Sigmoid colon (tissue), 7 donors: ENCODE data around the gene NUP214. TPM values are rescaled to one million over a fixed set of nuclear protein-coding genes. Genes with fewer than 3 reads are reported as not detected.

Experiments used
- DNase-seq: peaks from one replicate; pipeline ENCODE4 v3.0.0-alpha.2; 2019
- H3K27ac ChIP-seq, 4 donors: fragments of 200-600 bp; sonication (generic); one replicate each; pipeline ENCODE4 v1.5.1; 2016 to 2019; ENCODE audit warnings: mild to moderate bottlenecking in 1 of 4
- H3K27me3 ChIP-seq, 3 donors: fragments of 200-600 bp; sonication (generic); one replicate each; pipeline ENCODE4 v1.5.1; 2019; ENCODE audit warnings: mild to moderate bottlenecking in 1 of 3
- H3K36me3 ChIP-seq, 4 donors: fragments of 200-600 bp; sonication (generic); one replicate each; pipeline ENCODE4 v1.5.1; 2016 to 2019
- H3K4me1 ChIP-seq, 4 donors: fragments of 200-600 bp; sonication (generic); one replicate each; pipeline ENCODE4 v1.5.1; 2017 to 2019
- H3K4me3 ChIP-seq, 4 donors: fragments of 200-600 bp; sonication (generic); one replicate each; pipeline ENCODE4 v1.5.1; 2017 to 2019; ENCODE audit warnings: mild to moderate bottlenecking in 2 of 4, moderate library complexity in 1 of 4
- H3K9me3 ChIP-seq, 4 donors: fragments of 200-600 bp in 3 of 4; sonication (generic) in 3 of 4; one replicate each; pipeline versions ENCODE4 v1.5.1 to v1.6.1; 2013 to 2019
- EP300 ChIP-seq, 4 donors: sonication (generic); formaldehyde crosslinking; IDR thresholded peaks; one replicate each; pipeline ENCODE4 v1.6.1; 2017; ENCODE audit warnings: antibody characterized with exemption in 4 of 4
- POLR2A ChIP-seq, 2 donors: fragments of 450-650 bp; IDR thresholded peaks; one replicate each; pipeline ENCODE4 v1.6.1; 2016; ENCODE audit warnings: antibody characterized with exemption in 2 of 2, mild to moderate bottlenecking in 2 of 2, moderate library complexity in 2 of 2
- POLR2AphosphoS5 ChIP-seq, 4 donors: sonication (generic); formaldehyde crosslinking; IDR thresholded peaks; one replicate each; pipeline ENCODE4 v1.6.1; 2017; ENCODE audit warnings: antibody characterized with exemption in 4 of 4
- WGBS, 2 donors: extraction: QIAGEN DNeasy Blood & Tissue Kit; methylation state at CpG; one replicate each; pipeline ENCODE4 v1.1.7; 2013; 5-methylcytosine and 5-hydroxymethylcytosine counted together
- intact Hi-C: fragments of 100-400 bp; cut with DNase I; formaldehyde crosslinking; loops from one replicate; pipeline ENCODE4 v1.15.1; 2023
- polyA plus RNA-seq, 3 donors: library from polyadenylated mRNA; stranded (reverse); fragments of 200-250 nt; gene quantifications; one replicate each; pipeline ENCODE4 v1.2.3, GENCODE V29; 2013
- total RNA-seq, 4 donors: library from RNA; depleted of rRNA; stranded (reverse); fragments of >200 nt; gene quantifications; one replicate each; pipeline ENCODE4 v1.1.0, GENCODE V29; 2016
- TF ChIP-seq, protein P1 (sequence below), 4 experiments: fragments of 450-650 bp in 3 of 4; fragments of 200-600 bp in 1 of 4; IDR thresholded peaks; one replicate each; pipeline ENCODE4 v1.5.1; 2016 to 2019; ENCODE audit warnings: antibody characterized with exemption in 4 of 4, mild to moderate bottlenecking in 3 of 4, moderate library complexity in 2 of 4
- donor health status: healthy with polysubstance abuse.
- donor health status: Bipolar disorder and iron deficiency.
- donor health status: healthy.

Gene NUP214
- total and polyA plus RNA-seq, 7 donors, result 9.2 to 87.5 (median 28.5) TPM

DNA sequence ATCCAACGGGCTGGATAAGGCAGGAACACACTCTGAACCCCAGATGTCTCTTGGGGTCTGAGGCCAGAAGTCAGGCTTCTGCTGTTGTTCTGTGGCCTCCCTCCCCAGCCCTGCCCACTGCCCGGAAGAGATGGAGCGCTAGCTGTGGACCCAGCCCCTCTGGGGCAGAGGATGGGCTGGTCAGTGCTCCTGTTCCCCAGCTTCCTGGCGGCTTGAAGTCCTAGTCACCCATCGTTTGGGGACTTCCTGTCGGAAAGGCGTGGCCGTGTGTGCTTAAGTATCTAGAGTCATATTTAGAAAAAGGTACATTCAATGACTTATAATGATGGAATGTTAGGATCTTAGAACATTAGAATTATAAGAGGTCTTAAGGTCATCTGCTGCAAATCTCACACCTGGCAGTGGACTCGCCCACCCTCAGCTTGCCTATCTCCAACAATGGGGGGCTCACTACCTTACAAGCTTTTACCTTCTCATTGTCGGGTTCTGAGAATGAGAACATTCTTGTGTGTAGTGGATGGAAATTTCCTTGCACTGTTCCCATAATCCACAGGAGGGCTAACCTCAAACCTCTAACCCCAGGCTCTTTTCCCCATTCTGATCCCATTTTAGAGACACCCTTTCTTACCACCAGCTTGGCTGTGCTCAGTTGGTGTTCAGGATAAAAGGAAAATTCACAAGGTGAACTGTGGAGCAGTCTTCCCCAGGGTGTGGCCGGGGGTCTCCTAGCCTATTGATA is 42.4 kb upstream of the NUP214 start:
- no peaks in the 10 kb centered on the region for H3K9me3 ChIP-seq
- no peaks in the 10 kb centered on the region for H3K4me1 ChIP-seq
- H3K27ac ChIP-seq, result no peak overlapping the region
- no peaks in the 10 kb centered on the region for H3K36me3 ChIP-seq
- WGBS, 2 donors, result 56 to 58% methylated on average over 11 of the region's 11 CpGs
- TF ChIP-seq, protein P1, sequence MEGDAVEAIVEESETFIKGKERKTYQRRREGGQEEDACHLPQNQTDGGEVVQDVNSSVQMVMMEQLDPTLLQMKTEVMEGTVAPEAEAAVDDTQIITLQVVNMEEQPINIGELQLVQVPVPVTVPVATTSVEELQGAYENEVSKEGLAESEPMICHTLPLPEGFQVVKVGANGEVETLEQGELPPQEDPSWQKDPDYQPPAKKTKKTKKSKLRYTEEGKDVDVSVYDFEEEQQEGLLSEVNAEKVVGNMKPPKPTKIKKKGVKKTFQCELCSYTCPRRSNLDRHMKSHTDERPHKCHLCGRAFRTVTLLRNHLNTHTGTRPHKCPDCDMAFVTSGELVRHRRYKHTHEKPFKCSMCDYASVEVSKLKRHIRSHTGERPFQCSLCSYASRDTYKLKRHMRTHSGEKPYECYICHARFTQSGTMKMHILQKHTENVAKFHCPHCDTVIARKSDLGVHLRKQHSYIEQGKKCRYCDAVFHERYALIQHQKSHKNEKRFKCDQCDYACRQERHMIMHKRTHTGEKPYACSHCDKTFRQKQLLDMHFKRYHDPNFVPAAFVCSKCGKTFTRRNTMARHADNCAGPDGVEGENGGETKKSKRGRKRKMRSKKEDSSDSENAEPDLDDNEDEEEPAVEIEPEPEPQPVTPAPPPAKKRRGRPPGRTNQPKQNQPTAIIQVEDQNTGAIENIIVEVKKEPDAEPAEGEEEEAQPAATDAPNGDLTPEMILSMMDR (IDR thresholded peaks at IDR 0.05), result no peak
- TF ChIP-seq POLR2AphosphoS5 (IDR thresholded peaks at IDR 0.05), result no peak
- no peak for TF ChIP-seq EP300 (IDR thresholded peaks at IDR 0.05)
- no peak for TF ChIP-seq POLR2A (IDR thresholded peaks at IDR 0.05)
- no peak for DNase-seq
- no peak overlapping the region for H3K4me3 ChIP-seq
- intact Hi-C loops, result no loop called here
- H3K27me3 ChIP-seq, result peaks cover 0 to 6% (median 0%) of the 10 kb centered on the region in 3 donors

DNA sequence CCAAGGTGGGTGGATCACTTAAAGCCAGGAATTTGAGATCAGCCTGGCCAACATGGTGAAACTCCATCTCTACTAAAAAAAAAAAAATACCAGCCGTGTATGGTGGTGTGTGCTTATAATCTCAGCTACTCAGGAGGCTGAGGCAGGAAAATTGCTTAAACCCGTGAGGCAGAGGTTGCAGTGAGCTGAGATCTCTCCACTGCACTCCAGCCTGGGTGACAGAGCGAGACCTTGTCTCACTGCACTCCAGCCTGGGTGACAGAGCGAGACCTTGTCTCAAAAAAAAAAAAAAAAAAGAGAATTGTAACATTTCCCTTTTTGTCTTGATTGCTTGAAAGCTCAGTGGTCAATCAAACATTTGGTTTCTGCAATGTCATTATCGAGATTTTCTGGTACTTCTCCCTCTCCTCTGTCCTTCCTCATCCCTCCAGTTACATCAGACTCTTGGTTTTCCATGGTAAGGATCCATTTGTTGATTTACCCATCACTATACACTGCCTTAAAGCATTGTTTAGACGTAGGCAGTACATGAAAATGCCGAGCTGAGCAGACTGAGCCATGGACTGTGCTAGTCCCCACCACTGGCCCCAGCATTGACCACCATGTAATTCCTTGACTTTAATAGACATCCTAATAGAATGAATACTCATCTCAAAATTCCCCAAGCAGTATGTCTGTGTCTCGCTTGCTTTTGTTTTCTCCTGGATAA is 40.6 kb upstream of the NUP214 start:
- DNase-seq, result no peak
- no peak overlapping the region for H3K27ac ChIP-seq
- H3K36me3 ChIP-seq, result no peaks in the 10 kb centered on the region
- H3K9me3 ChIP-seq, result no peaks in the 10 kb centered on the region
- peaks cover 0 to 6% (median 0%) of the 10 kb centered on the region in 3 donors for H3K27me3 ChIP-seq
- intact Hi-C loops, result no loop called here
- TF ChIP-seq EP300 (IDR thresholded peaks at IDR 0.05) (no peak), POLR2AphosphoS5 (IDR thresholded peaks at IDR 0.05) (no peak), POLR2A (IDR thresholded peaks at IDR 0.05) (no peak)
- TF ChIP-seq, protein P1 (IDR thresholded peaks at IDR 0.05), result no peak
- 60 to 76% methylated on average over 8 of the region's 8 CpGs for WGBS, 2 donors
- H3K4me3 ChIP-seq, result no peak overlapping the region
- no peaks in the 10 kb centered on the region for H3K4me1 ChIP-seq

DNA sequence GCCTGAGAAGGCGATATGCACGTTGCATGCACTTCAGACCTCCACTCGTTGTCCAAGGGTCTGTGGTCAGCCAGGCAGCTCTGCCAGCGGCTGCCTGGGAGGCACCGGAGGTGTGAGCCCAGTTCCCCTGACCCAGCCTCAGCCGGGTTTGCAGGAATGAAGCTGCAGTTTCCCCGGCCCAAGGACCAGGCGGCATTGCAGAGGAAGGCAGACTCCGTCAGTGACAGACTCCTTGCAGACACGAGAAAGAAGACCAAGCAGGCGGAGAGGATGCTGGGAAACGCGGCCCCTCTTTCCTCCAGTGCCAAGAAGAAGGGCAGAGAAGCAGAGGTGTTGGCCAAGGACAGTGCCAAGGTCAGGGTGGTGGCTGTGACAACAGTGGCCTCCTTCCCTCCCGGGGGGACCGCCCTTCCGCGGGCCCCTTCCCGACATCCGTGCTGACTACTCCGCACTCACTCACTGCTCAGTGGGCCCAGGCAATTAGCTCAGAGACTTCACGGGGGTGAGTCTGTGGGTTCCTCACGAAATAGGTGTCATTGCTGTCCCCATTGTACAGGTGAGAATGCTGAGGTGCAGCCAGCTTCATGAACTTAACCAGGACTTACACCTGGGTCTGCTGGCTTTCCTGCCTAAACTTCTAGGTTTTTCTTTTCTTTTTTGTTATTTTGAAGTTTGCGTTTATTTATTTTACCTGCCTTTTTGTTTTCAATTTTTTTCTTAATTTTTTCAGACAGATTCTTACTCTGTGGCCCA is 39.8 kb upstream of the NUP214 start:
- H3K36me3 ChIP-seq, result no peaks in the 10 kb centered on the region
- H3K9me3 ChIP-seq, result no peaks in the 10 kb centered on the region
- TF ChIP-seq, protein P1 (IDR thresholded peaks at IDR 0.05), result no peak
- TF ChIP-seq POLR2A (IDR thresholded peaks at IDR 0.05), result no peak
- TF ChIP-seq POLR2AphosphoS5 (IDR thresholded peaks at IDR 0.05), result no peak
- no peak for TF ChIP-seq EP300 (IDR thresholded peaks at IDR 0.05)
- WGBS, 2 donors, result 76 to 77% methylated on average over 23 of the region's 23 CpGs
- H3K4me1 ChIP-seq, result no peaks in the 10 kb centered on the region
- intact Hi-C loops, result no loop called here
- H3K4me3 ChIP-seq, result no peak overlapping the region
- no peak overlapping the region for H3K27ac ChIP-seq
- no peak for DNase-seq
- peaks cover 0 to 6% (median 0%) of the 10 kb centered on the region in 3 donors for H3K27me3 ChIP-seq

DNA sequence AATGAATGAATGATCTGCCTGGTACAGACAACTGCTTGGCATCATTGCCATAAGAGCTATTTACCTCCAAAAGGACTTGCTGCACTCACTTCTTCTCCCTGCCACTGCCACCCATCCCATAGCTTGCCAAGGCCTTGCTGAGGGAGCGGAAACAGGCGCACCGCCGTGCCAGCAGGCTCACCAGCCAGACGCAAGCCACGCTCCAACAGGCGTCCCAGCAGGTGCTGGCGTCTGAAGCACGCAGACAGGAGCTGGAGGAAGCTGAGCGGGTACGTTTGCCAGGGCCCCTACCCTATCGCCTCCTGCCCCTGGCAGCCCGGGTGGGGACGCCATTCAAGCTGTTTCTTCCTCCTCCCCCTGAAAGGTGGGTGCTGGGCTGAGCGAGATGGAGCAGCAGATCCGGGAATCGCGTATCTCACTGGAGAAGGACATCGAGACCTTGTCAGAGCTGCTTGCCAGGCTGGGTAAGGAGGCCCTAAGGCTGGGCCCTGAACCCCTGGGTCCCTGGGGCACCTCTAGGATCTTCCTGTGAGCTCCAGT is 38.0 kb upstream of the NUP214 start:
- DNase-seq, result no peak
- H3K27me3 ChIP-seq, result peaks cover 0 to 6% (median 2%) of the 10 kb centered on the region in 3 donors
- TF ChIP-seq, protein P1 (IDR thresholded peaks at IDR 0.05), result no peak
- TF ChIP-seq EP300 (IDR thresholded peaks at IDR 0.05), result no peak
- intact Hi-C loops, result no loop called here
- H3K36me3 ChIP-seq, result no peaks in the 10 kb centered on the region
- no peak overlapping the region for H3K4me3 ChIP-seq
- H3K27ac ChIP-seq, result no peak overlapping the region
- no peaks in the 10 kb centered on the region for H3K4me1 ChIP-seq
- 90 to 92% methylated on average over 19 of the region's 19 CpGs for WGBS, 2 donors
- no peaks in the 10 kb centered on the region for H3K9me3 ChIP-seq
